ENCODE measurements around the gene NHEJ1. TPM values are rescaled to one million over a fixed set of nuclear protein-coding genes. Genes with fewer than 3 reads are reported as not detected.

The NHEJ1 gene
- total and polyA plus RNA-seq, 9 of the 15 experiments (the other 6 are each of a cell fraction or from before 2014, with no cell fraction given): 9.0 to 23.7 (median 13.9) TPM

- TF ChIP-seq ZBTB40 (IDR thresholded peaks at IDR 0.05) (no peak), ZBTB40 (CRISPR knock-in tag; IDR thresholded peaks at IDR 0.05) (no peak)
Observed at GRCh38 chr2:219031005-219031738, 129.4 kb downstream of the NHEJ1 start (continued).

Data from K562 (cell line).